Colonic mucosa (tissue), 4 donors: ENCODE results near the gene HAUS2. TPM values are rescaled to one million over a fixed set of nuclear protein-coding genes. Genes with fewer than 3 reads are reported as not detected.
A peak's percentile ranks its signal among the peaks of the same experiment; 100 is the strongest.
"Not testable (repeated sequence)": the region's sequence is repeated elsewhere in the genome, so short reads cannot be mapped to it uniquely, and the experiment has no call there.

Source experiments
- DNase-seq: peaks from one replicate; pipeline ENCODE4 v3.0.0-alpha.2; 2020
- H3K27ac ChIP-seq: fragments of 200-600 bp; one replicate; pipeline ENCODE4 v1.8.0; 2021
- H3K27me3 ChIP-seq: fragments of 200-600 bp; one replicate; pipeline ENCODE4 v1.8.0; 2021
- H3K36me3 ChIP-seq: fragments of 200-600 bp; one replicate; pipeline ENCODE4 v1.8.0; 2021
- H3K4me1 ChIP-seq: fragments of 200-600 bp; one replicate; pipeline ENCODE4 v1.8.0; 2021; ENCODE audit warnings: mild to moderate bottlenecking
- H3K4me3 ChIP-seq: fragments of 200-600 bp; one replicate; pipeline ENCODE4 v1.8.0; 2021
- H3K9ac ChIP-seq, 2 donors: one replicate each; pipeline ENCODE4 v1.7.0; 2013; ENCODE audit warnings: control low read depth in 2 of 2, low read depth in 2 of 2, low read length in 2 of 2
- H3K9me3 ChIP-seq: fragments of 200-600 bp; one replicate; pipeline ENCODE4 v1.8.0; 2021
- CTCF ChIP-seq: fragments of 200-600 bp; IDR thresholded peaks from one replicate; pipeline ENCODE4 v1.8.0; 2022; ENCODE audit warnings: antibody characterized with exemption, mild to moderate bottlenecking
- intact Hi-C: fragments of 100-400 bp; cut with DNase I; formaldehyde crosslinking; loops from one replicate; pipeline ENCODE4 v1.14.1; 2022
- total RNA-seq, 2 donors: library from RNA; stranded (reverse); fragmentation: NEBNext Ultra II Directional in 1 of 2; extraction: Animal tissue kit (Norgen Biotek cat#: 25700) in 1 of 2; gene quantifications; one replicate each; pipeline ENCODE4 v1.2.1, GENCODE V29; 2021
- donor health status: healthy.
- donor health status: DM: no; HTN: no; CAD: no.
- donor health status: DM: no; HTN: no; CAD: no.

HAUS2 gene
- total RNA-seq, 2 donors from 2014 or later: 16.0 to 21.3 TPM

- no peak for DNase-seq
- Histone ChIP-seq H3K4me3 (no peak overlapping the region), H3K36me3 (no peaks in the 10 kb centered on the region), H3K9ac (peak overlapping the region in 1 of 2 donors; percentile 30), H3K4me1 (peaks cover 6% of the 10 kb centered on the region), H3K27me3 (no peaks in the 10 kb centered on the region), H3K27ac (peak overlapping the region; percentile 22), H3K9me3 (no peaks in the 10 kb centered on the region)
- TF ChIP-seq CTCF: no peak
- intact Hi-C loops: no loop called here
Measured at GRCh38 chr15:42593143-42593542, 44.5 kb downstream of the HAUS2 start.

GRCh38 chr15:42594095-42594494 lies 45.5 kb downstream of the HAUS2 start:
- no peaks in the 10 kb centered on the region for H3K36me3 ChIP-seq
- H3K27ac ChIP-seq: peak overlapping the region; percentile 22
- no peaks in the 10 kb centered on the region for H3K9me3 ChIP-seq
- no peak for TF ChIP-seq CTCF
- peaks cover 6% of the 10 kb centered on the region for H3K4me1 ChIP-seq
- no peak for DNase-seq
- H3K9ac ChIP-seq: no peak overlapping the region
- intact Hi-C loops: no loop called here
- no peaks in the 10 kb centered on the region for H3K27me3 ChIP-seq
- no peak overlapping the region for H3K4me3 ChIP-seq

- peaks cover 6% of the 10 kb centered on the region for H3K4me1 ChIP-seq
- TF ChIP-seq CTCF: no peak
- H3K36me3 ChIP-seq: no peaks in the 10 kb centered on the region
- peak overlapping the region; percentile 5 for H3K27ac ChIP-seq
- no peaks in the 10 kb centered on the region for H3K27me3 ChIP-seq
- intact Hi-C loops: no loop called here
- no peak overlapping the region for H3K4me3 ChIP-seq
- no peak for DNase-seq
- H3K9ac ChIP-seq: no peak overlapping the region
- no peaks in the 10 kb centered on the region for H3K9me3 ChIP-seq
Measured at GRCh38 chr15:42595626-42596240, 47.1 kb downstream of the HAUS2 start.

DNA sequence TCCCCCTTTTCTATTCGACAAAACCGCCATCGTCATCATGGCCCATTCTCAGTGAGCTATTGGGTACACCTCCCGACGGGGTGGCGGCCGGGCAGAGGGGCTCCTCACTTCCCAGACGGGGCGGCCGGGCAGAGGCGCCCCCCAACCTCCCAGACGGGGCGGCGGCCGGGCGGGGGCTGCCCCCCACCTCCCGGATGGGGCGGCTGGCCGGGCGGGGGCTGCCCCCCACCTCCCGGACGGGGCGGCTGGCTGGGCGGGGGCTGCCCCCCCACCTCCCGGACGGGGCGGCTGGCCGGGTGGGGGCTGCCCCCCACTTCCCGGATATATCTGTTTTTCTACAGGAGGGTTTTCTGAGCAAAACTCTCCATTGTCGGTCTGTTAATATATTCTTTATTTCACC lies 52.7 kb downstream of the HAUS2 start:
- H3K9ac ChIP-seq, H3K4me1 ChIP-seq, H3K9me3 ChIP-seq, H3K27ac ChIP-seq, DNase-seq, H3K4me3 ChIP-seq, H3K36me3 ChIP-seq, H3K27me3 ChIP-seq, intact Hi-C loops: not testable (repeated sequence)

- no peaks in the 10 kb centered on the region for H3K4me1 ChIP-seq
- no peak for DNase-seq
- H3K27me3 ChIP-seq: no peaks in the 10 kb centered on the region
- intact Hi-C loops: no loop called here
- no peak overlapping the region for H3K4me3 ChIP-seq
- TF ChIP-seq CTCF: no peak
- H3K9me3 ChIP-seq: no peaks in the 10 kb centered on the region
- H3K27ac ChIP-seq: no peak overlapping the region
- no peaks in the 10 kb centered on the region for H3K36me3 ChIP-seq
- no peak overlapping the region for H3K9ac ChIP-seq
Measured at GRCh38 chr15:42602501-42602900, 53.9 kb downstream of the HAUS2 start.

DNA sequence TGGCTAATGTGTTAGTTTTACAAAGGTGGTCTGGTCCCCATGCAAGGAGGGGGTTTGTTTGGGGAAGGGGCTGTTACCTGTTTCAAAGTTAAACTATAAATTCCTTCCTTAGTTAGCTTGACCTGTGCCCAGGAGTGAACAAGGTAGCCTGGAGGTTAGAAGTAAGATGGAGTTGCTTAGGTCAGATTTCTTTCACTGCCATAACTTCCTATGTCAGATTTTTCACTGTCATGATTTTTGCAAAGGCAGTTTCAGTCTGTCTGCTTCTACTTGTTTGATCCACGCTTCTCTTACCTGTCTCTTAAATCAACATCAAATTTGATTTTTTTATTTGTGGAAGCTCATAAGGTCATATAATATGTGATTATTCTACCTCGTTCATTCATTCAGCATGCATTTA lies 55.3 kb downstream of the HAUS2 start:
- H3K9ac ChIP-seq: no peak overlapping the region
- H3K4me1 ChIP-seq: no peaks in the 10 kb centered on the region
- no peak overlapping the region for H3K4me3 ChIP-seq
- no peak overlapping the region for H3K27ac ChIP-seq
- H3K36me3 ChIP-seq: no peaks in the 10 kb centered on the region
- no peaks in the 10 kb centered on the region for H3K9me3 ChIP-seq
- intact Hi-C loops: no loop called here
- no peak for TF ChIP-seq CTCF
- no peaks in the 10 kb centered on the region for H3K27me3 ChIP-seq
- DNase-seq: no peak
